Lung (tissue), 12 donors: ENCODE measurements around the gene ZNF516. TPM values are rescaled to one million over a fixed set of nuclear protein-coding genes. Genes with fewer than 3 reads are reported as not detected.

Experiments
- ATAC-seq: fragments of 200-7000 bp; cut with Tn5 transposase; one replicate; pipeline ENCODE4 v1.9.1; 2020; ENCODE audit warnings: moderate number of reproducible peaks; ENCODE audit not compliant: insufficient read depth, low FRiP score
- DNase-seq, 3 donors: peaks; one replicate each; pipeline ENCODE4 v3.0.0-alpha.2; 2013 to 2017
- H3K27ac ChIP-seq, 2 donors: one replicate each; pipeline ENCODE4 v1.5.1; 2013; ENCODE audit warnings: mild to moderate bottlenecking in 2 of 2, moderate library complexity in 2 of 2, control low read depth in 1 of 2, inconsistent platforms in 1 of 2, low read depth in 1 of 2, low read length in 1 of 2
- H3K27me3 ChIP-seq, 3 donors: one replicate each; pipeline ENCODE4 v1.5.1; 2013; ENCODE audit warnings: low read length in 2 of 3; ENCODE audit not compliant: control insufficient read depth in 3 of 3, insufficient read depth in 3 of 3
- H3K36me3 ChIP-seq, 4 donors: one replicate each; pipeline ENCODE4 v1.5.1; 2013; ENCODE audit warnings: low read length in 4 of 4, mild to moderate bottlenecking in 1 of 4, moderate library complexity in 1 of 4; ENCODE audit not compliant: control insufficient read depth in 4 of 4, insufficient read depth in 4 of 4
- H3K4me1 ChIP-seq, 5 donors: one replicate each; pipeline ENCODE4 v1.5.1; 2013; ENCODE audit warnings: low read length in 5 of 5, mild to moderate bottlenecking in 2 of 5, moderate library complexity in 1 of 5; ENCODE audit not compliant: control insufficient read depth in 5 of 5, insufficient read depth in 5 of 5
- H3K4me3 ChIP-seq: one replicate; pipeline ENCODE4 v1.5.1; 2013; ENCODE audit warnings: mild to moderate bottlenecking, control low read depth, moderate library complexity
- H3K9ac ChIP-seq, 2 donors: one replicate each; pipeline ENCODE4 v1.5.1; 2013; ENCODE audit warnings: low read length in 2 of 2, control low read depth in 1 of 2; ENCODE audit not compliant: insufficient read depth in 1 of 2
- H3K9me3 ChIP-seq, 4 donors: one replicate each; pipeline ENCODE4 v1.5.1; 2013; ENCODE audit warnings: low read length in 3 of 4, mild to moderate bottlenecking in 1 of 4, moderate library complexity in 1 of 4; ENCODE audit not compliant: control insufficient read depth in 4 of 4, insufficient read depth in 3 of 4
- WGBS, 2 donors: extraction: QIAGEN DNeasy Blood & Tissue Kit; methylation state at CpG; one replicate each; pipeline ENCODE4 v1.1.7; 2013; 5-methylcytosine and 5-hydroxymethylcytosine counted together
- polyA plus RNA-seq, 2 donors: library from polyadenylated mRNA; stranded (reverse); fragments of 200-250 nt; gene quantifications; one replicate each; pipeline ENCODE4 v1.2.1, GENCODE V29; 2013
- total RNA-seq, 2 donors: library from RNA; depleted of rRNA in 1 of 2; stranded (reverse); fragments of >200 nt in 1 of 2; gene quantifications; one replicate each; pipeline ENCODE4 v1.2.1, GENCODE V29; 2014 to 2021
- TF ChIP-seq, protein P1 (sequence below): IDR thresholded peaks from 2 replicates; pipeline ENCODE4 v1.5.1; 2012; ENCODE audit warnings: mild to moderate bottlenecking; ENCODE audit errors: control extremely low read depth, extremely low read depth
- donor health status: control.
- donor health status: control.
- donor health status: Bipolar disorder and iron deficiency.
- donor health status: healthy.
- donor health status: DM: yes; HTN: yes; CAD: no.

The ZNF516 gene
- total and polyA plus RNA-seq, 4 donors: 7.7 to 45.4 (median 26.4) TPM

- H3K4me1 ChIP-seq: peaks cover 0 to 6% (median 0%) of the 10 kb centered on the region in 5 donors
- no peak overlapping the region for H3K4me3 ChIP-seq
- TF ChIP-seq, protein P1, sequence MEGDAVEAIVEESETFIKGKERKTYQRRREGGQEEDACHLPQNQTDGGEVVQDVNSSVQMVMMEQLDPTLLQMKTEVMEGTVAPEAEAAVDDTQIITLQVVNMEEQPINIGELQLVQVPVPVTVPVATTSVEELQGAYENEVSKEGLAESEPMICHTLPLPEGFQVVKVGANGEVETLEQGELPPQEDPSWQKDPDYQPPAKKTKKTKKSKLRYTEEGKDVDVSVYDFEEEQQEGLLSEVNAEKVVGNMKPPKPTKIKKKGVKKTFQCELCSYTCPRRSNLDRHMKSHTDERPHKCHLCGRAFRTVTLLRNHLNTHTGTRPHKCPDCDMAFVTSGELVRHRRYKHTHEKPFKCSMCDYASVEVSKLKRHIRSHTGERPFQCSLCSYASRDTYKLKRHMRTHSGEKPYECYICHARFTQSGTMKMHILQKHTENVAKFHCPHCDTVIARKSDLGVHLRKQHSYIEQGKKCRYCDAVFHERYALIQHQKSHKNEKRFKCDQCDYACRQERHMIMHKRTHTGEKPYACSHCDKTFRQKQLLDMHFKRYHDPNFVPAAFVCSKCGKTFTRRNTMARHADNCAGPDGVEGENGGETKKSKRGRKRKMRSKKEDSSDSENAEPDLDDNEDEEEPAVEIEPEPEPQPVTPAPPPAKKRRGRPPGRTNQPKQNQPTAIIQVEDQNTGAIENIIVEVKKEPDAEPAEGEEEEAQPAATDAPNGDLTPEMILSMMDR: no peak
- no peak for DNase-seq
- WGBS, 2 donors: 58 to 67% methylated on average over 12 of the region's 12 CpGs
- no peak overlapping the region for H3K27ac ChIP-seq
- H3K9ac ChIP-seq: no peak overlapping the region
- peaks cover 0 to 2% (median 0%) of the 10 kb centered on the region in 4 donors for H3K9me3 ChIP-seq
- peaks cover 7 to 27% (median 19%) of the 10 kb centered on the region in 4 donors for H3K36me3 ChIP-seq
- no peak for ATAC-seq
- H3K27me3 ChIP-seq: no peaks in the 10 kb centered on the region
These were observed 120.4 kb downstream of the ZNF516 start for GRCh38 chr18:76374330-76375281.

DNA sequence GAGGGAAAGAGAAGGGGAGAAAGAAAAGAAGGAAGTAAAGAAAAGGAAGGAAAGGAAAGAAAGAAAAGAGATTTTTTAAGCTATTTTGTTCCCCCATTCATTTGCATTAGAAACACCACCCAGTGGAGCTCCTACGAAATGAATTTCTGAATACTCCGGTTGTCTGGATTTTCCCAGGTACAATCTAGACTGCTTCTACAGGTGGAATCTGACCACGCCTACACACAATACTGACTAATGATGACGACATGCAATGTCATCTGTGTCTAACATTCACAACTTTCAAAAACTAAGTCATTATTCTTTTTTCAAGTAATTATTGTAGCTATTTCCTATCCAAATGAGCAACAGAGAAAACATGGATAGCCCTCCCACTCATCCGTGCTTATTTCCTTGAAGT lies 121.7 kb downstream of the ZNF516 start:
- DNase-seq: no peak
- no peak overlapping the region for H3K9ac ChIP-seq
- H3K27ac ChIP-seq: no peak overlapping the region
- no peaks in the 10 kb centered on the region for H3K27me3 ChIP-seq
- peaks cover 0 to 6% (median 0%) of the 10 kb centered on the region in 5 donors for H3K4me1 ChIP-seq
- peaks cover 0 to 2% (median 0%) of the 10 kb centered on the region in 4 donors for H3K9me3 ChIP-seq
- ATAC-seq: no peak
- peaks cover 0 to 29% (median 7%) of the 10 kb centered on the region in 4 donors for H3K36me3 ChIP-seq
- TF ChIP-seq, protein P1: no peak
- 85 to 95% methylated on average over 5 of the region's 5 CpGs for WGBS, 2 donors
- H3K4me3 ChIP-seq: no peak overlapping the region

DNA sequence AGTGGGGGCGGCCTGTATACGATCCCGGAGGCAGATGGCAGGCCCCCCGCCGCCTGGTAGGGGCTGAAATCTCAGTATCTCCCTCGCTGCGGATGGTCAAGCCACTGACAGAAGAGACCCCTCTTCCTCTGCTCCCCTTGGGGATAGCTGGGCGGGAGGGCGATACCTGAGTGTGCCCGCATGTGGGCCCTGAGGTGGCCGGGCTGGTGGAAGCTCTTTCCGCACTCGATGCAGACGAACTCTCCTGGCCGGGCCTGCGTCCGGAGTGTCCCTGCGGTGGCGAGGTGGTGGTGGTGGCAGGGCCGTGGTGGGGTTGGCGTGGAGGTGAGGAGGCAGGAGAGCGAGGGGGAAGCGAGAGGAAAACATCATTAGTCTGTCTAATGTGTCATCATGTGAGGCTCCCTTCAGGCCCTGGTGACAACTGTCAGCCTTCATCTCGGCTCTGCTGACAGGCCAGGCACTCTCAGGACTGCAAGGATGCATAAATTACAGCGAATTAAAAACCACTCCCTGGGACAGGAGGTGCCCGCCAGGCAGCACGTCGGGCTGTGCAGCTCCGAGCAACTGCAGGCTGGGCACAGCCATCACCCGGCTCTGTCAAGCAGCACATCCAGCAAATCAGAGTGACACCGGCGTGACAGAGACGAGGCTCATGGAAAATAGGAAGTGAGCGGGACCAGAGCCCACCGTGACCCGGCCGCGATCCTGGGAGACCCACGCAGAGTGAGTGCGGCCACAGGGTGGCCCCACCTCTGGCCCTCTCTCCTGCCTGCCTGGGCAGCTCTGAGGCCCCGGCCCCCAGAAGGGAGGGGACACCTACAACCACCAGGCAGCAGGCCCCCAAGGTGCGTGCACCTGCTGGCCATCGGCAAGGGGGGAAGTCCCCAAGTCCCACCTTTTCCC lies 123.5 kb downstream of the ZNF516 start:
- Histone ChIP-seq H3K9ac (no peak overlapping the region), H3K4me1 (peaks cover 0 to under 1% (median 0%) of the 10 kb centered on the region in 5 donors), H3K27me3 (no peaks in the 10 kb centered on the region), H3K4me3 (no peak overlapping the region), H3K36me3 (peaks cover 0 to 22% (median 7%) of the 10 kb centered on the region in 4 donors), H3K27ac (no peak overlapping the region), H3K9me3 (peaks cover 0 to 2% (median 0%) of the 10 kb centered on the region in 4 donors)
- DNase-seq (no peak), ATAC-seq (no peak)
- TF ChIP-seq, protein P1: no peak
- 96% methylated on average over 43 of the region's 43 CpGs for WGBS, 2 donors
